Right kidney (tissue), 1 donor: ENCODE data around the gene KCNMA1.

Source experiments
- DNase-seq: peaks from one replicate; pipeline ENCODE4 v3.0.0-alpha.2; 2016

The KCNMA1 gene

DNA sequence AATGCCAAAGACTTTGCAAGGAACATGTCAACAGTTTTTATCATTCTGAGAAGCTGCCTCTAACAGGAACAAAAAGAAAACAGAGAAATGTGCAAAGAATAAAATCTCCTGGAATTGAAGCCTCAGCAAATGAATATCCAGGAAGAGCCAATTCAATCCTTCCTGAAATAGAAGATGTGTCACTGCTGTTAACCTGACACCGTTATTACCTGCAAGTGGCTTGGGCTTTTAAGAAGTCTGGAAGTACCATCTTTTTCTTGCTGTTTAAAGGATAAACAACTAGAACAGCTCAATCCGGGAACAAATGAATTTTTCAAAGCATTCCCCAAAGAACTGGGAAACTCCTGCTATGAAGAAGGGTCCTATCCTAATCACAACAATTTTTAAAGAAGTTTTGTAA lies 434.8 kb downstream of the KCNMA1 start:
- no peak for DNase-seq

- DNase-seq: no peak
Measured at GRCh38 chr10:77201135-77202106, 436.2 kb downstream of the KCNMA1 start.

GRCh38 chr10:77197544-77197943 lies 440.1 kb downstream of the KCNMA1 start:
- DNase-seq: no peak

DNA sequence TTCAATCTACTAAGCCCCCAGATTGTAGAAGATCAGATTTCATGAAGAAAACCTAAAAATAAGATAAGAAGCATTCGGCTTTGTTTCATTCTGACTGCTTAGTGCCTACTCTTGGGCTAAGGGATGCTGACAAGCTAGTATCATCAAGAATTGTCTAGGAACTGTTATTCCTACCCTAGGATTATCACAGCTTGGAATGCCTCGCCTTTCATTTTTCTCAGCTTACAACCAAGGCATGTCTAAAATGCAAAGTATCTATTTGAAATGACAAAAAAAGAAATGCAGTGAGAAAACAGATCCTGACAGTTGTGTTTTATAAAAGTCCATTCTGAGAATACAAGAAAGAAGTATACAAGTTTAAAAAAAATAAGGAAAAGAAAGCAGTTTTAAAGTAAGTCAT lies 441.0 kb downstream of the KCNMA1 start:
- DNase-seq: no peak

DNA sequence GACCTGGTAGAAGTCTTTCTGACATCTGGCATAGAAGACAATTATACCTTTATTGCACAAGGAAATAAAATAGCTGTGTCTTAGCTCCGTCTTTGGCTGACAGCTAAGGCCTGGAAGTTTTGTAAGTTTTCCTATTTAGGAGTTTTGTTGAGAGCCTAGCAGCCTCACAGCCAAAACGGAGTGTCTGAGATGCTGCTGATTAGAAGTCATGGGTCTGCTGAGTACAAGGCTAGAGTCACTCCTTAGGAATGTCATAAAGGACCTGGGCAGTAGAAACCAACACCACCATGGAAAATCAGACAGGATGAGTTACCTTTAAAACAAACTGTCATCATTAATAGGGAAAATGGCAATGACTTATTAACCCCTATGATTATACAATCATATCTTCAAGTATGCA lies 442.5 kb downstream of the KCNMA1 start:
- no peak for DNase-seq

- no peak for DNase-seq
Measured at GRCh38 chr10:77193001-77193400, 444.6 kb downstream of the KCNMA1 start.

DNA sequence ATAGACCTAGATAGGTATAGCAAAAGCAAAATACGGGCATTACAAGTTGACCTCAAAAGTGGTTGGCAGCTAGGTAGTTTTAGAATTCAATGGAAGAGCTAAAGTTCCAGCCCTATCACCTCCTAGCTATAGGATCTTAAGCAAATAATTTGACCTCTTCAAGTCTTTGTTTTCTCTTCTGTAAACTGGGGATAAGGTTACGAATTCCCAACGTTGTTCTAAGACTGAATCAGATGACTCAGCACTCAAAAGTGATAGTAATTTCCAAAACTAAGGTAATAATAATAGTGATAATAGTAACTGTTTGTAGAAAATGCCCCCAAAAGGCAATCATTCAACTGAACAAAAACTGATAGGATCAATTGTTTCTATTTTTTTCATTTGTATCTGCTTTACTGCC lies 445.2 kb downstream of the KCNMA1 start:
- DNase-seq: no peak

DNA sequence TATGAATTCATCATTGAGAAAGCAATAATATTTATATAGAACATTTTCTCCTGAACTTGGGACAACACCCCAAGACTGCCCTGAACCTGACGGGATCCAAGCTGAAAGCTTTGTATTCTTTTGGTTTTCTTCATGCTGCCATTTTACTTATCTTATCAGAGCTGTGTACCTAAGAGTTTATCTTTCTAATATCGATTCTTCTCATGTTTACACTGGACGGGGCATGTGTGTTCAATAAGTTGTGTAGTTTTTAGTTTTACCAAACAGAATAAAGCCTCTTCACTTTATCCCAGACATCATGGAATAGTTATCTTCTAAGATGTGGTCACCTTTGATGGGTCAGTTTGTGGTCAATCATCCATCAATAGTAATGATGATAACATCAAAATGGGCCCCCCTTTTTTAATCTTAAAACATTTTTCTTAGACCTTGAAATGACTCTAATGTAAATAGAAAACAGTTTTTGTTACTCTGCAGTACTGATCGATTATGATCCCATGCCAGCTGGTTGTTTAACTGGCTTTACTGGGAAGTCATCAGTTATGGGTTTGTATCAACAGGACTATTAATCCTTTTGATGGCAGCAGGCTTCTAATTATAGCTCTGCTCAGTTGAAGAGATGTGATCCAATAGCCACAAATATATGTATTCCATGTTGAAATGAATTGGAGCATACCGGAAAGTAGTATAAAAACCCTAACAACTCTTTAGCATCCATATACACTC lies 446.1 kb downstream of the KCNMA1 start:
- no peak for DNase-seq

- DNase-seq: no peak
Measured at GRCh38 chr10:77190291-77190690, 447.3 kb downstream of the KCNMA1 start.

GRCh38 chr10:77189520-77189919 lies 448.1 kb downstream of the KCNMA1 start:
- DNase-seq: no peak

GRCh38 chr10:77189075-77189474 lies 448.5 kb downstream of the KCNMA1 start:
- no peak for DNase-seq

DNA sequence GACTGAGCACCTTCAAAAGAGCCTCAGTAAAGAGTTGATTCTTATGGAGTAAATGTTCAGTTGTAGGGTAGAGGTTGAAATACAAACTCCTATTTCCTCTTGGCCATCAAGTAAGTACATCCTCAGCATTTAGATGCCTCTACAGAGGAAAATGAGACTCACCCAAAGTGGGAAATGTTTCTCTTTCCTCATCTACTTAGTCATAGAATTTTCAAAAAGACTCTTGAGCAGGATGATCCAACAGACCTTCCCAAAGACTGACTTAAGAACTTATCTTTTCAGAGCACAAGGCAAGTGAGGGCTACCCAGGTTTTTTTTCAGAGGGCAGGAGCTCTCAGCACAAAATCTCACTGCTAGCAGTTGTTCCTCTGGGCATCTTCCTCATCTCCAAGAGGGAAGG lies 449.1 kb downstream of the KCNMA1 start:
- no peak for DNase-seq

GRCh38 chr10:77188000-77188395 lies 449.6 kb downstream of the KCNMA1 start:
- DNase-seq: no peak

DNA sequence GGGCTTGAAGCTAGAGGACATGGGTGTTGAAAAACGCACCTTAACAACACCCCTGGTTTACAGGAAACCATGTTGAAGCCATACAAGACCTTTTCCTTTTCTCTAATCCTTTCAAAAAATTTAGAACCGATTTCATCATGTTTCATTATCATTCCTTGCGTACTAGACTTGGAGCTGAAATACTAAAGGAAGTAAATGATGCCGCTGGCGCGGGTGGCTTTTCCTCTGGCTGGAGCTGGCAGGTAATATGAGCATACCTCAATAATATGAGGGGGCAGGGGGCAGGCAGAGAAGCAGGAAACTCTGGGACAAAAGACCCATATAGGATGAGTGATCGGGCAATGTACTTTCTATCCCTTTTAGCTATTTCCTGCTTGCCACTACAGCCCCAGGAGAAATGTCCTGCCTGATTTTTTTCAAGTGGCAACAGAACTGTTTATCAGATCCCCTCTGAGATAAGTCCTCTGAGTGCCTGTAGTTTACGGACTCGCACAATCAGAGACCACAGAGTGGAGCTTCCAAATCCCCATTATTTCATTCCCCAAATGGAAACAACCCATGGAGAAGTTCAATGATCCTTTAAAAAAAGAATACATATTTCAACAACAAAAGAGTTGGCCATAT lies 450.1 kb downstream of the KCNMA1 start:
- DNase-seq: no peak

- no peak for DNase-seq
Measured at GRCh38 chr10:77186936-77187335, 450.7 kb downstream of the KCNMA1 start.

- DNase-seq: no peak
Measured at GRCh38 chr10:77185696-77186095, 451.9 kb downstream of the KCNMA1 start.

DNA sequence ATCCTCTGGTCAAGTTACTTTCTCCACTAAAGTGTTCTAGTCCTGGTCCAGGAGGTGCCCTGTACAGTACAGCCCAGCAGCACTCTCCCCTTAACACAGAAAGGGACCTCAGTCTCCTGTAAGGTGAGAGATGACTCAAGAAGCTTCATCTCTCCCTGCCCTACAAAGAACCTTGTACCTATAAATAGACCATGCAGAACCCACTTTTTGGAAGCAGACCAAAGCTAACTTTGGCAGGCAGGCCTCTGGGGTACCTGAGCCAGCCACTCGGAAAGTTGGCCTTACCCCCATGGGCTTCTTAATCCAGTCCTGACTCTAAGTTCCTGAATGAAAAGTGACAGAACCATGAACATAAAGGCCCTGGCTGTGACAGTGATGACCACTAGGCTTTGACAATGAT lies 454.8 kb downstream of the KCNMA1 start:
- DNase-seq: no peak

GRCh38 chr10:77180794-77181193 lies 456.8 kb downstream of the KCNMA1 start:
- DNase-seq: no peak

DNA sequence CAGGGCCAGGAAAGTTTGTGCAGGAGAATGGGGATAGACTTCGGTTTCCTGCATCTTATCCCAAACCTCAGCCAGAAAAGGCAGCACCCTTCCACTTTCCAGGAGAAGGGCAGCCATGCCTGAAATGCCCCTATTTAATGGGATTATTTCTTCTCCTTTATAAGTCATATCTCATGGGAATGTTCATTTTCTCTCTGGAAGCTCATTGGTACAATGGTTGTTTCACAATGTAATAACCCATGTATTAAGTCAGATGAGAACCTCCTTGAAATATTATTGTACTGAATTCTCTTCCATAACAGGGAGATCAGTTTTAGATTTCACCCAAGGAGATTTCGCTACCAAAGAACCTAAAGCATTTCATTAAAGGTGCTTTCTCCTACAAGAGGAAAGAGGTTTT lies 457.5 kb downstream of the KCNMA1 start:
- DNase-seq: no peak

DNA sequence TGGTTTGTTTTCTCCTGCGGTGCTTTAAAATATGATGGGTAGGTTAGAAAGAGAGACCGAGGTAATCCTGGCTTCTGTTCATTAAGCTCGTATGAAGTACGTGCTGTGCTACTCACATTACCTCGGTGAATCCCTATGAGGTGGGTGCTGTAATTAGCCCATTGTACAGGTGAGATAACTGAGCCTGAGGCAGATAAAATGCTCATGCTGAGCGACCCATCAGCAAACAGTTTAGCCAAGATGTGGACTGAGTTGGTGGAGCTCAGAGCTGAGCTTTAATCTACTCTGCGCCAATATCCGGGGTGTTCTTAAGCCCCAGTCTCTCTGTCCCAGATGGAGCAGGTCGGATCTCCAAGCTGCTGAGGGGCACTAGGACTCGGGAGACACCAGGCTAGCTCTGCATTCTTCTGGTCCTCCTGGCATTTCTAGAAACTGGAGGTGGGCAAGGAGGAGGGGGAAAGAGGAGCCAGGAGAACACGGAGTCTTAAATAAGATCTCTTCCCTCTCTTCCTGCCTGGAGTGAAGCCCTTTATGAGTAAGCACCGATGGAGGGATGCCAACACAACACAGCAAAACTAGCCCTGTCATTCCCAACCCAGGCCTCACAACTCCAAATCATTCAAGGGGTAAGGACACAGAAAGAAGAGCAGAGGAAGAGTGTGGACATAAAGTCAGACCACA lies 458.5 kb downstream of the KCNMA1 start:
- no peak for DNase-seq

DNA sequence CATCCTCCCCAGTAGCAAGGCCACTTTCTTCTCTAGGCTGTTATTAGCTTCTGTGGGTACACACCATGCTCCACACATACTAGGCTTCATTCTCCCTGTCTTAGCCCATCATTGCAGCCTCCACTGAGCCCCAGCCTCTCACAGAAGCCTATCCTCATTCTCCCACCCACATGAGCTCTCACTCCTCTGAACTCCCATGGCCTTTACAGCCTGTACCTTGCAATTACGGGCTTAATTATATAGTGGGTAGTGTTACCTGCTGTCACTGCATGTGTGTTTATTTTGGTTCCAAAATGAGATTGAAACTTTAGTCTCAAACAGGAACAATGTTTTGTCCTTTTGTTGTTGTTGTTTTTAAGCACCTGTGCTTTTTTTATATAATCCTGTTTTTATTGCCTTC lies 460.0 kb downstream of the KCNMA1 start:
- DNase-seq: no peak

- no peak for DNase-seq
Measured at GRCh38 chr10:77177161-77177560, 460.4 kb downstream of the KCNMA1 start.

DNA sequence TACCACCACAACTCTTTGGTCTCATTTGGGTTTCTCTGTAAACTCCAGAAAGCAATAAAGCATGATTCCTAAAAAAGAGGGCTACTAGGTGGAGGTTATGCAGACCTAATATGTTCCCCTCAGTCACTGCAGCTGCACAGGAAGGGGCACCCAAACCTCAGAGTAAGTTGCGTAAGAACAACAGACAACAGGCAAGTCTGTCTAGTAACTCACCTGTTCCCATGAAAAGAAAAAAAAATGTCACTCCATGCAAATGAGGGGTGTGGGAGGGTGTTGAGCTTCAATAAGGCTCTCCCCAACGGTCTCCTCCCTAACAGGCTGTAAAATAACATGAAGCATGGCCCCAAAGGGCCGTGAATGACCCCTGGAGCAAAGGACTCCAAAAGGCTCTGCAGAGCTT lies 461.4 kb downstream of the KCNMA1 start:
- DNase-seq: no peak
